HCT116 (cell line): ENCODE measurements around the gene RIMBP2.

Experiments
- CTCF ChIP-seq, 3 experiments: fragments of 200-600 bp in 1 of 3; sonication (generic) in 1 of 3; IDR thresholded peaks in 2 of 3; conservative IDR thresholded peaks in 1 of 3; 2 replicates each; pipeline ENCODE4 v1.5.1; 2012 to 2017; ENCODE audit warnings: low read depth in 2 of 3, low read length in 2 of 3, antibody characterized with exemption in 1 of 3, borderline replicate concordance in 1 of 3, control low read depth in 1 of 3, mild to moderate bottlenecking in 1 of 3, mixed read lengths in 1 of 3, mixed run types in 1 of 3, moderate library complexity in 1 of 3; ENCODE audit not compliant: insufficient read depth in 1 of 3
- POLR2A ChIP-seq: IDR thresholded peaks from 2 replicates; pipeline ENCODE4 v1.7.0; 2011; ENCODE audit warnings: borderline replicate concordance; ENCODE audit not compliant: insufficient read depth, insufficient read length; ENCODE audit errors: extremely low read depth

DNA sequence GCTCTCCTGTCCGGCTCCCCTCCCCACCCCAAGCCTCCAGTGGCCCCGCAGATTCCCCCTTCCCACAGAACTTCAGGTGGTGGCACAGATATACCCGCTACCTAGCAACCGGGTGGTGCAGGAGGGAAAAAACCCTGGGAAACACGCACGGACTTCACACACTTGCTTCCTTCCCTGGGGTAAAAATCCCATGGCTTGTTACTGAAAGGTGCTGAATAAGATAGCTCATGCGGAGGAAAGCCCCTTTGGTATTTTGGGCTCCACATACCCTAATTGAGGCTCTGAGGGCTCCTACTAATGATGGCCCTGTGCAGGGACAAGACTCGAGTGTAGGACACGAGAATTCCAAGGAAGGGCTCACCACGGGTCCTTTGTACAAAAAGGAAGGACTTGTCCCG lies 869 bp upstream of the RIMBP2 start:
- TF ChIP-seq CTCF (IDR thresholded peaks at IDR 0.05 in 2 of 3, conservative IDR thresholded peaks at IDR 0.05 in 1 of 3; ENCODE audit: borderline replicate concordance in 1 of 3, insufficient read depth in 1 of 3, low read depth in 2 of 3, low read length in 2 of 3): no peak
- no peak for TF ChIP-seq POLR2A
